Measurements from ENCODE around the gene NDUFAF8.

The NDUFAF8 gene

GRCh38 chr17:81241203-81241602 is 2.1 kb downstream of the NDUFAF8 start:
- DNase-seq = no peak

GRCh38 chr17:81241648-81242420 is 2.7 kb downstream of the NDUFAF8 start:
- peak; percentile 46 to 55 for DNase-seq

- no peak for DNase-seq
Measured at GRCh38 chr17:81242421-81243332, 3.6 kb downstream of the NDUFAF8 start.

GRCh38 chr17:81243333-81243664 is 4.2 kb downstream of the NDUFAF8 start:
- no peak for DNase-seq

- no peak for DNase-seq
Measured at GRCh38 chr17:81244358-81245023, 5.4 kb downstream of the NDUFAF8 start.

GRCh38 chr17:81245024-81245664 is 6.0 kb downstream of the NDUFAF8 start:
- no peak for DNase-seq

- DNase-seq = no peak
Measured at GRCh38 chr17:81245665-81246342, 6.7 kb downstream of the NDUFAF8 start.

GRCh38 chr17:81246343-81246670 is 7.2 kb downstream of the NDUFAF8 start:
- no peak for DNase-seq

GRCh38 chr17:81246679-81247338 is 7.7 kb downstream of the NDUFAF8 start:
- DNase-seq = no peak

- no peak for DNase-seq
Measured at GRCh38 chr17:81247339-81247990, 8.3 kb downstream of the NDUFAF8 start.

- no peak for DNase-seq
Measured at GRCh38 chr17:81248649-81249048, 9.5 kb downstream of the NDUFAF8 start.

GRCh38 chr17:81249223-81250040 is 10.3 kb downstream of the NDUFAF8 start:
- peak in 1 of 2 experiments; percentile 25 for DNase-seq

GRCh38 chr17:81250286-81251093 is 11.4 kb downstream of the NDUFAF8 start:
- DNase-seq = peak; percentile 64 to 87

- DNase-seq = peak; percentile 93 to 98
Measured at GRCh38 chr17:81251094-81251708, 12.1 kb downstream of the NDUFAF8 start.

GRCh38 chr17:81251709-81252301 is 12.7 kb downstream of the NDUFAF8 start:
- peak; percentile 95 to 99 for DNase-seq

- peak; percentile 39 to 66 for DNase-seq
Measured at GRCh38 chr17:81252326-81252986, 13.3 kb downstream of the NDUFAF8 start.

GRCh38 chr17:81252987-81253329 is 13.8 kb downstream of the NDUFAF8 start:
- no peak for DNase-seq

All from NCI-H2081 (cell line).